Measurements from ENCODE around the gene CIB2. TPM values are rescaled to one million over a fixed set of nuclear protein-coding genes. Genes with fewer than 3 reads are reported as not detected.
A peak's percentile ranks its signal among the peaks of the same experiment; 100 is the strongest.

CIB2 gene
- total and polyA plus RNA-seq, 7 donors = 2.4 to 18.0 (median 6.0) TPM

- DNase-seq (peak in 1 of 2 donors; percentile 68), ATAC-seq (peak; percentile 55 to 83 (median 64))
- intact Hi-C loops (cut with DNase I) = loop anchor here (1.0 to 5.0 kb wide), 2 partner anchors 64 to 65 kb away; no protein-coding TSS in a partner anchor
- Histone ChIP-seq H3K27ac (no peak overlapping the region), H3K9me3 (no peaks in the 10 kb centered on the region), H3K36me3 (ENCODE audit: insufficient read depth in 1 of 2, low read depth in 1 of 2) (peaks cover 0 to 10% of the 10 kb centered on the region in 2 donors), H3K27me3 (ENCODE audit: insufficient read depth in 3 of 3, low read length in 2 of 3) (no peaks in the 10 kb centered on the region), H3K4me3 (no peak overlapping the region), H3K4me1 (no peaks in the 10 kb centered on the region)
- peak; percentile 64 for TF ChIP-seq CTCF (IDR thresholded peaks at IDR 0.05)
- 14 to 24% (median 16%) methylated on average over 12 of the region's 12 CpGs for WGBS, 3 donors
Measured at GRCh38 chr15:78177447-78177873, 46.2 kb upstream of the CIB2 start.

GRCh38 chr15:78175330-78175729 is 44.1 kb upstream of the CIB2 start:
- H3K36me3 ChIP-seq (ENCODE audit: insufficient read depth in 1 of 2, low read depth in 1 of 2) = peaks cover 2 to 32% of the 10 kb centered on the region in 2 donors
- ATAC-seq = no peak
- 6 to 60% (median 29%) methylated on average over 2 of the region's 2 CpGs for WGBS, 3 donors
- no peak overlapping the region for H3K27ac ChIP-seq
- no peaks in the 10 kb centered on the region for H3K9me3 ChIP-seq
- DNase-seq = no peak
- intact Hi-C loops (cut with DNase I) = loop anchor here in 1 of 2 donors (5.0 kb wide), 1 partner anchor 67 kb away; no protein-coding TSS in a partner anchor
- peaks cover 10% of the 10 kb centered on the region for H3K4me1 ChIP-seq
- H3K27me3 ChIP-seq (ENCODE audit: insufficient read depth in 3 of 3, low read length in 2 of 3) = no peaks in the 10 kb centered on the region
- TF ChIP-seq CTCF (IDR thresholded peaks at IDR 0.05) = no peak
- no peak overlapping the region for H3K4me3 ChIP-seq

- H3K4me1 ChIP-seq = peaks cover 11% of the 10 kb centered on the region
- WGBS, 3 donors = 61 to 75% (median 64%) methylated on average over 5 to 9 of the region's 9 CpGs
- H3K36me3 ChIP-seq (ENCODE audit: insufficient read depth in 1 of 2, low read depth in 1 of 2) = peaks cover 4 to 41% of the 10 kb centered on the region in 2 donors
- DNase-seq = no peak
- no peak for ATAC-seq
- no peaks in the 10 kb centered on the region for H3K27me3 ChIP-seq (ENCODE audit: insufficient read depth in 3 of 3, low read length in 2 of 3)
- no peak for TF ChIP-seq CTCF (IDR thresholded peaks at IDR 0.05)
- H3K27ac ChIP-seq = no peak overlapping the region
- no peak overlapping the region for H3K4me3 ChIP-seq
- intact Hi-C loops (cut with DNase I) = no loop called here
- no peaks in the 10 kb centered on the region for H3K9me3 ChIP-seq
Measured at GRCh38 chr15:78174401-78174800, 43.2 kb upstream of the CIB2 start.

GRCh38 chr15:78171864-78172472 is 40.7 kb upstream of the CIB2 start:
- Histone ChIP-seq H3K4me3 (no peak overlapping the region), H3K4me1 (peaks cover 11% of the 10 kb centered on the region), H3K27me3 (ENCODE audit: insufficient read depth in 3 of 3, low read length in 2 of 3) (no peaks in the 10 kb centered on the region), H3K27ac (peak overlapping the region; percentile 56), H3K36me3 (ENCODE audit: insufficient read depth in 1 of 2, low read depth in 1 of 2) (peaks cover 12 to 65% of the 10 kb centered on the region in 2 donors), H3K9me3 (no peaks in the 10 kb centered on the region)
- TF ChIP-seq CTCF (IDR thresholded peaks at IDR 0.05) = no peak
- intact Hi-C loops (cut with DNase I) = no loop called here
- ATAC-seq (no peak), DNase-seq (no peak)
- 97 to 98% (median 97%) methylated on average over 9 of the region's 9 CpGs for WGBS, 3 donors

Measured in psoas muscle (tissue), 8 donors.